GM19328 (cell line): Measurements from ENCODE around the gene CCNB2.
"Not testable (repeated sequence)": the region's sequence is repeated elsewhere in the genome, so short reads cannot be mapped to it uniquely, and the experiment has no call there.

Experiments
- ATAC-seq: cut with Tn5 transposase; IDR thresholded peaks from one replicate; pipeline ENCODE4 v1.9.1; 2021; ENCODE audit warnings: mild to moderate bottlenecking, moderate library complexity; ENCODE audit not compliant: unreplicated experiment

Gene CCNB2

GRCh38 chr15:59131969-59132562, 27.1 kb downstream of the CCNB2 start:
- ATAC-seq, result no peak

GRCh38 chr15:59133929-59134427, 29.0 kb downstream of the CCNB2 start:
- ATAC-seq, result no peak

GRCh38 chr15:59137566-59137965, 32.6 kb downstream of the CCNB2 start:
- no peak for ATAC-seq

- peak; percentile 63 for ATAC-seq
These were observed 33.3 kb downstream of the CCNB2 start for GRCh38 chr15:59138243-59138642.

DNA sequence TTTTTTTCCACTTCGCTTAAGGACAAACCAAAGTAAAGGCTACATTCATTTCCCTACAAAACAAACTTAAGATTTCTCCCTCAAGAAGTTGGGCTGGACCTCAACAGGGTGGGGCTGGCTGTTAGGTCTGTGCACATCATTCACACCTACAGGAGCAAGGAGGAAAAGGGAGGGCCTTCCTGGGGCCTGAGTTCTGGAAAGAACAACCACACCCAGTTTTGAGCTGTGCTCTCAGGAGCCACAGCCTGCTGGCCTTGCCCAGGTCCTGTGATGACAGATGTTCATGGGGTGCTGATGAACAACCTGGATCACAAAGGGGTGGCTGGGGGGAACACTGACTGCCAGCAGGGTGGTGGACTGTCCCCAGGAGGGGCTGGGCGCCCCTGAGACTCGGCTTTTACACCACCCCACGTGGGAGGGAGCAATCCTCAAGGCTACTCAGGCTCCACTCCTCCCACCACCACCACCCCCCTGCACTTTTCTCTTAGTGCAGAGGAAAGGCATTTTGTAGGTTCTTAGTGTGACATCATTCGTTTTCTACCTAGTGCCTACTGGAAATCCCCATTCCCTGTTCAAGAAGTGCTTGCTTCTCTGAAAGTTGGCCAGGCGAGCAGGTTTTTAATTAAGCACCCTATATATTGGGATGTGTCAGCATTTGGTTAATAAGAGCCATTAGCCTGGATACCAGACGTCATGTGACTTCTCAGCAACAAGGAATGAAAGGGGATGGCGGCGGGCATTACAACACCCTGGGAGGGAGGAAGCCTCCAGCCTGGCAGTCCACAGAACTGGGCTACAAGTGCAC, 35.7 kb downstream of the CCNB2 start:
- ATAC-seq, result no peak

DNA sequence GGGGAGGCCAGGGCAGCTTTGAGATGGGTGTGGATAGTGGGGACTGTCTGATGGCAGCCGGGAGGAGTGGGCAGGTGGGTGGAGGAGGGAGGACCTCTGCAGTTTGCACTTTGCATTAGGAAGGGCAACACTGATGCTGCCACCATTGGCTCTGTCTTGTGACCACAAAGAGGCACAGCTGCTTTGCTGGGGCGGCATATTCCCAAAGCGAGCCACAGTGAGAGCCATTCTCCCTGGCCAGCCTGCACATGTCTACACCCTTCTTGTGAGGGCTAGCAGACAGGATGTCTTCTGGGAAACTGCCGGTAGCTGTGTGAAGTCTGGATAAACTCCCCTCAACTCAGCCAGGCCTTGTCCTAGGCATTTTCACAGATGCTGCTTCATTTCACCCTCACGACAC, 38.3 kb downstream of the CCNB2 start:
- ATAC-seq, result no peak

DNA sequence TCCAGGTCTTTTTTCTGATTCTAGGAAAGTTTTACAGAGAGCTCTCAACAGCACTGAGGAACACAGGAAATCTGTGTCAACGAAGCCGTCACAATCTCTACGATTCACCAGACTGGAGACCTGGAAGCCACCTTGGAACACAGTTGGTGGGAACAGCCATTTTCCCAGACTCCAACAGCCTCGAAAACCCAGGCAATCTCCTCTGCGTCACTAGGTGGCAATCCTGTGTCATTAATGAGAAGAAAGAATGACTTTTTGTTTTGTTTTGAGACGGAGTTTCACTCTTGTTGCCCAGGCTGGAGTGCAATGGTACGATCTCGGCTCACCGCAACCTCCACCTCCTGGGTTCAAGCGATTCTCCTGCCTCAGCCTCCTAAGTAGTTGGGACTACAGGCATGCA, 39.6 kb downstream of the CCNB2 start:
- ATAC-seq, result not testable (repeated sequence)

- ATAC-seq, result no peak
These were observed 42.7 kb downstream of the CCNB2 start for GRCh38 chr15:59147666-59148065.

- ATAC-seq, result no peak
These were observed 43.3 kb downstream of the CCNB2 start for GRCh38 chr15:59148153-59148833.

DNA sequence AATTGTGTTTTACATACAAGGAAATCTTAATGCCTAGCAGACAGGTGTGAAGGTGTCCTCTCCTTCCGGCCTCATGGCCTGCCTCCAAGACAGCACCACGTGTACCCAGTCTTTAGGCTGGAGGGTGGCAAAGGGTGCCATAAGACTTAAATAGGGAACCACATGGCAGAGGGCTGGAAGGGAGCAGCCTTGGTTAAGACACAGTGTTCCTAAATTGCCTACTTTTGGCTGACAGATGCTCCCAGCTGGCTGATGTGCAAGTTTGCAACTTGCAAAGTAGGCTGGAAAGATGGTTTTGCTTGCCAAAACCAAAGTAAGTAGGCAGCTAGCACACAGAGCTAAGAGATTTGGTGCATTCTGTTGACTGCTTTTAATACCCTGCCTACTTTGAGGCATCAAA, 45.2 kb downstream of the CCNB2 start:
- no peak for ATAC-seq

DNA sequence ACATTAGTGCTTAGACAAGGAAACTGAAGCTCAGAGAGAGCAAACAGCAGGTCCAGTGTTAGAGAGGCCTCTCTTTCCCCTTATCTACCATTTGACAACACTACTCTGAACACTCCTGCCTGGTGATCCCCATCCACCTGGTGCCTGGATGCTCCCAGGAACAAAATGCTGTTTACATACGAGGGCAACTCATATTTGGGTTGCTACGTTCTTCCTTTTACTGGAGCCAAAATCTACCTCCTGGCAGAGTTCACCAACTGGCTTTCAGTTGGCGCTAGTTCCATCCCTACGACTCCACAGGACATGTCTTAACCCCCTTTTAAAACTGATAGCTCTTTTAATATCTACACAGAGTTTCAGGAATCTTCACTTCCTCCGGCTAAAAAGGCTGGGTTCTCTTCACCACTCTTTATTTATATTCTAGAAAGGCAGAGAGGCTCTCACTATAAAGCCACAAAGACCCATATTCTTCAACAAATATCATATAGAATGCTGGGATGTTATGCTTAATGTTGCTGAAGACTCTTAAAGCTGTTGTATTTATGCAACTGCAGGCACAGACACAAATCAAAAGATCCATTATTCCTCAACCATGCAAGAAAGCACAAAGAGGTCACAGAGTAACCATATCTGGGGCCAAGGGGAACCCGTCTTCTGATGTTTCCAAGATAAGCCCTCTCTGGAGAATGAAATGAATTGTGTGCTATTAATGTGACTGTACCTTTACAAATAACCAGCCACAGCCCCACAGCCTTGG, 47.9 kb downstream of the CCNB2 start:
- ATAC-seq, result no peak

DNA sequence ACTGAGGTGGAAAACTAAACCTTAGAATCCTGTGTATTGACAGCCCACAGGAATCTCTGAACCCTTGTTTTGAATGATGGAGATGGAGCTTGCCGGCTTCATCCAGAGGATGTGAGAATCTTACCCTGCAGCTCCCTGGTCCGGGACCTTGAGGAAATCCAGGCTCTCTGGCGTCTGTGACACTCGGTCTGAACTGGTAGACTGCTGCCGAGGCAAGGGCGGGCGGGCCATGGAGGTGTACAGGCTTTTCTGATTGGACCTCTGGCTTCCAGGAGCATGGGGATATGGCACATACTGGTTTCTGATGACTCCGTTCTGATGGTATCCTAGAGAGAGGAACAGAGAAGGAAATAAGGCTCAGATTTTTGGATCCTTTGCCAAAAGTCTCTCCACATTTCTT, 48.5 kb downstream of the CCNB2 start:
- ATAC-seq, result no peak

GRCh38 chr15:59154243-59154642, 49.3 kb downstream of the CCNB2 start:
- ATAC-seq, result no peak

GRCh38 chr15:59155431-59155830, 50.5 kb downstream of the CCNB2 start:
- ATAC-seq, result no peak

- no peak for ATAC-seq
These were observed 52.5 kb downstream of the CCNB2 start for GRCh38 chr15:59157396-59157795.

DNA sequence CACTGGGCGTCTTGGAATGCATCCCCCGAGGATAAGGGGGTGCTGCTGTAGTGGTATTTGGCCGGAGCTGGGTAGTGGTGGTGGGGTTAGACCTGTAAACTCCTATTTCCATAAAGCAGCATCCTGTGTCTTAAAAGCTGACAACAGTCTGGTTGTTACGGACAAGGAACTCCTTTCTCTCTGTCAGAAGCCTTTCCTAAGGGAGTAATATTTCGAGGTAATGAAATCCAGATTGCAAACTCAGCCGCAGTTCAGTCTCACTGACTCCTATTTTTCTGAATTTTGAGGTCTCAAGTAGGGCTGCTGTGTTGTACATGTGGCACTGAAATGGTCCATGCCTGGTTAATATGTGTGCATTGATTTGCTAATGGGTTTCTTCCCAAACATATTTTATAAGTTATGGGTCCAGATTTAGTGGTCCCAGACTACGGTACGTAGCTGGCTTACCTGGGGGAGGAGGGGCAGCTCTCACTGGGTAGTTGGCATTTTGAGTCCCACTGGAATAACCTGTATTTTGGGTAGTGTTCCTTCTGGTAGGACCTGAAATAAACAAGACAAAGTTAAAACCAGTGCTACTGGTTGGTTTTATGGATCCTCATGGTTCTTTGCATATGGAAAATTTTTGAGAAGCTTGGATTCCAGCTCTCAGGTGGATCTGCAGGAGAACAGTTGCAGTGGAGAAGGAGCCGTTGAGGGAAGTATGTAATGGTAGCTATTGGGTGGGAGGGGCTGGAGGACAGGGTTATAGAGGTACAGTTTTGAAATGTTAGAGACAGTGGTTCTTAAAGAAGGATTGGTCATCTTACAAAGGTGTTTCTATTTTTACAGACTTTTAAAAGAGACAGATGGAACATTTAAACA, 53.1 kb downstream of the CCNB2 start:
- no peak for ATAC-seq

GRCh38 chr15:59158701-59159034, 53.7 kb downstream of the CCNB2 start:
- ATAC-seq, result no peak

DNA sequence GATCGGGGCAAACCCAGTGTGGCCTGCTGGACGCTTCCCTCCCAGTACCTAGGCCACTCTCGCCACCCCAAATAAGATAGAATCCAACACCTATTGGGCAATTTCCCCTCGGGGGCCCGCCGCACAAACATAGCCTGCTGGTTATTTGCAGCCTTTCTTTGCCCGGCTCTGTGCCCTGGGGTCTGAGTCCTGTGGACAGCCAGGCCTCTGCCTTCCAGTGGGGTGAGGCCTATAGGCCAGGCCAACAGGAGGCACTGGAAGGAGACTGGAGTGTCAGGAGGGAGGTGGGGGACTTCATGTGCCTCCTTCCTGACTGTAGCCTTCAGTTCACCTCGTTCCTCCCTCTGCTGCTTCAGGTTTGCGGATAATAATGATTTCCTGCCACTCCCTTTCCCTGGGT, 54.3 kb downstream of the CCNB2 start:
- ATAC-seq, result no peak

GRCh38 chr15:59160880-59161593, 56.1 kb downstream of the CCNB2 start:
- ATAC-seq, result no peak

DNA sequence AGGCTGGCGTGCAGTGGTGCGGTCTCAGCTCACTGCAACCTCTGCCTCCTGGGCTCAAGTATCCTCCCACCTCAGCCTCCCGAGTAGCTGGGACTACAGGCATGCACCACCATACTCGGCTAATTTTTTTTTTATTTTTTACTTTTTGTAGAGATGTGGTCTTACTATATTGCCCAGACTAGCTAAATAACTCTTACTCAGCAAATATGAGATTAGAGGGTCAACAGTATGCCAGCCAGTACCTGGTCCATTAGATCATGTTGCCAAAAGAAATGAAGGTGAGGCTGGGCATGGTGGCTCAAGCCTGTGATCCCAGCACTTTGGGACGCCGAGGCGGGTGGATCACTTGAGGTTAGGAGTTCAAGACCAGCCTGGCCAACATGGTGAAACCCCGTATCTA, 57.1 kb downstream of the CCNB2 start:
- not testable (repeated sequence) for ATAC-seq
